ENCODE measurements around the gene PURA. TPM values are rescaled to one million over a fixed set of nuclear protein-coding genes. Genes with fewer than 3 reads are reported as not detected.

Gene PURA
- total and polyA plus RNA-seq, 2 of the 4 experiments (the other 2 are of a cell fraction) = 3.8 to 5.6 TPM

DNA sequence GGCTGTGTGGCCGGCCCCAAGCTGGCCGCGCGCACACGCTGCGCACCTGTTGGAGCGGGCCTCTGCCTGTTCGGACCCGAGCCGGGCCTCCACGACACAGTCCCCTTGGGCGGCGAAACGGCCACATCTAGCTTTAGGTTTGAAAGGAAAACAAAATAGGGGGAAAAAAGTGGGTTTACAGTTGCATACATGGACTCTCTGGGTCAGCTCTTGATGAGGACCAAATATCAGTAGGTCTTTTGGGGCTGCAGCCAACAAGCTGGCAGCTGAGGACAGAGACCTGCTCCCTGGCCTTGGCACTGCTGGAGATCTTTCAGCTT, 32.6 kb downstream of the PURA start:
- DNase-seq = no peak
- Histone ChIP-seq H4K5ac (ENCODE audit: low read depth, low read length) (no peak overlapping the region), H2BK5ac (ENCODE audit: low read depth, low read length, poor library complexity, severe bottlenecking) (no peak overlapping the region), H3K9me1 (ENCODE audit: insufficient read depth, low read length) (peaks cover 7% of the 10 kb centered on the region; the same call in 1 of the 2 replicates), H3K4ac (ENCODE audit: low read depth, low read length) (no peak overlapping the region), H3K9ac (ENCODE audit: low read depth, low read length) (no peak overlapping the region), H3K4me3 (ENCODE audit: insufficient read depth, low read depth, low read length) (no peak overlapping the region), H3K9me3 (ENCODE audit: control insufficient read depth, insufficient read depth, low read length) (no peaks in the 10 kb centered on the region), H3K14ac (replicated peaks; ENCODE audit: low read depth, low read length) (no peak overlapping the region), H2AK5ac (ENCODE audit: low read depth, low read length) (no peak overlapping the region), H3K4me2 (ENCODE audit: low read depth, low read length) (no peak overlapping the region), H3K4me1 (ENCODE audit: control insufficient read depth, insufficient read depth, low read length) (no peaks in the 10 kb centered on the region; the same call in 1 of the 2 replicates), H2BK20ac (ENCODE audit: low read depth, low read length) (no peak overlapping the region), H2AK9ac (replicated peaks; ENCODE audit: low read depth, low read length, poor library complexity) (no peak overlapping the region), H3K27me3 (ENCODE audit: control insufficient read depth, insufficient read depth, low read length) (no peaks in the 10 kb centered on the region; the same call in 1 of the 2 replicates), H2BK120ac (ENCODE audit: low read depth, low read length) (no peak overlapping the region), H3K36me3 (ENCODE audit: control insufficient read depth, insufficient read depth, low read length) (no peaks in the 10 kb centered on the region), H2BK15ac (ENCODE audit: low read depth, low read length) (no peak overlapping the region), H3K79me1 (ENCODE audit: low read depth in 1 of 2, low read length in 2 of 2) (peaks cover 14 to 45% of the 10 kb centered on the region in 2 experiments; a peak in 3 of 4 replicates), H3K27ac (ENCODE audit: insufficient read depth, low read length) (no peak overlapping the region), H3K56ac (ENCODE audit: extremely low read depth, insufficient read depth, low read length) (no peak overlapping the region), H3K23ac (ENCODE audit: low read depth, low read length) (no peak overlapping the region), H3K18ac (ENCODE audit: low read depth, low read length) (no peak overlapping the region), H4K91ac (ENCODE audit: insufficient read depth, low read depth, low read length) (no peak overlapping the region), H4K8ac (ENCODE audit: low read depth in 2 of 2, low read length in 2 of 2) (no peak overlapping the region), H4K20me1 (ENCODE audit: insufficient read depth, low read length) (peaks cover 57% of the 10 kb centered on the region), H2AFZ (replicated peaks; ENCODE audit: low read length, poor library complexity) (no peak overlapping the region)
- no TSS peak for BruUV-seq (replicated peaks)
- dilution Hi-C loops (cut with HindIII; ENCODE audit: low sequenced_read_pairs, unreplicated experiment) = no loop called here
- ChIA-PET POLR2A (ENCODE audit: unreplicated experiment) (no interaction called here), CTCF (interaction anchor here (0.9 to 3.1 kb wide), 9 partner anchors 9 to 371 kb away, joined by 3 to 31 read pairs (median 4); no protein-coding TSS in a partner anchor)
- in situ Hi-C loops (cut with MboI; ENCODE audit: low sequenced_read_pairs) = no loop called here
- intact Hi-C loops (cut with micrococcal nuclease) = no loop called here
- no peak for ATAC-seq (ENCODE audit: low read depth)
- TF ChIP-seq, protein P1, sequence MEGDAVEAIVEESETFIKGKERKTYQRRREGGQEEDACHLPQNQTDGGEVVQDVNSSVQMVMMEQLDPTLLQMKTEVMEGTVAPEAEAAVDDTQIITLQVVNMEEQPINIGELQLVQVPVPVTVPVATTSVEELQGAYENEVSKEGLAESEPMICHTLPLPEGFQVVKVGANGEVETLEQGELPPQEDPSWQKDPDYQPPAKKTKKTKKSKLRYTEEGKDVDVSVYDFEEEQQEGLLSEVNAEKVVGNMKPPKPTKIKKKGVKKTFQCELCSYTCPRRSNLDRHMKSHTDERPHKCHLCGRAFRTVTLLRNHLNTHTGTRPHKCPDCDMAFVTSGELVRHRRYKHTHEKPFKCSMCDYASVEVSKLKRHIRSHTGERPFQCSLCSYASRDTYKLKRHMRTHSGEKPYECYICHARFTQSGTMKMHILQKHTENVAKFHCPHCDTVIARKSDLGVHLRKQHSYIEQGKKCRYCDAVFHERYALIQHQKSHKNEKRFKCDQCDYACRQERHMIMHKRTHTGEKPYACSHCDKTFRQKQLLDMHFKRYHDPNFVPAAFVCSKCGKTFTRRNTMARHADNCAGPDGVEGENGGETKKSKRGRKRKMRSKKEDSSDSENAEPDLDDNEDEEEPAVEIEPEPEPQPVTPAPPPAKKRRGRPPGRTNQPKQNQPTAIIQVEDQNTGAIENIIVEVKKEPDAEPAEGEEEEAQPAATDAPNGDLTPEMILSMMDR (conservative IDR thresholded peaks at IDR 0.05; ENCODE audit: low read depth, low read length) = no peak
- TF ChIP-seq BHLHE40 (IDR thresholded peaks at IDR 0.05; ENCODE audit: low read depth, low read length) (no peak), SMC3 (IDR thresholded peaks at IDR 0.05; ENCODE audit: low read depth, low read length) (no peak), CEBPB (IDR thresholded peaks at IDR 0.05; ENCODE audit: low read depth, low read length) (no peak), MAFK (IDR thresholded peaks at IDR 0.05; ENCODE audit: low read depth, low read length) (no peak), MAZ (IDR thresholded peaks at IDR 0.05; ENCODE audit: borderline replicate concordance, low read depth, low read length) (no peak), RFX5 (IDR thresholded peaks at IDR 0.05; ENCODE audit: low read depth, low read length) (no peak), FOS (IDR thresholded peaks at IDR 0.05; ENCODE audit: low read depth, low read length) (no peak)
- WGBS, 2 experiments (ENCODE audit: extremely low coverage in 2 of 2, insufficient read length in 1 of 2) = 23% methylated on average over 8 of the region's 14 CpGs; no CpG with 5 or more reads in 1 of the 2 experiments
